Mesangial cell (primary cell): ENCODE measurements around the gene ECE2. TPM values are rescaled to one million over a fixed set of nuclear protein-coding genes. Genes with fewer than 3 reads are reported as not detected.

ENCODE experiments used
- total RNA-seq: library from RNA; depleted of rRNA; stranded (reverse); fragments of >200 nt; gene quantifications from 2 replicates; pipeline ENCODE4 v1.2.3, GENCODE V29; 2015

The ECE2 gene
- not detected in 2 replicates for total RNA-seq

GRCh38 chr3:184275961-184276910, at the start of gene ECE2:
TSS of gene ECE2 (plus strand) at chr3:184276022. CDS start at chr3:184276154, 132 bp downstream.

GRCh38 chr3:184229394-184230080, 46.3 kb upstream of the ECE2 start, which contains the start of gene VWA5B2:
TSS of gene VWA5B2 (plus strand) at chr3:184229585. CDS start at chr3:184230529, 944 bp downstream.

GRCh38 chr3:184248454-184249411, 27.1 kb upstream of the ECE2 start, which contains the start of gene ALG3:
TSS of gene ALG3 (minus strand) at chr3:184248962. CDS start at chr3:184248940, 22 bp downstream.

GRCh38 chr3:184249412-184250166, 26.2 kb upstream of the ECE2 start, which contains the start of gene EEF1AKMT4:
TSS of gene EEF1AKMT4 (plus strand) at chr3:184249672. CDS start at chr3:184249695, 23 bp downstream.

GRCh38 chr3:184261270-184261853, 14.5 kb upstream of the ECE2 start, which contains the start of gene CAMK2N2:
TSS of gene CAMK2N2 (minus strand) at chr3:184261553. CDS start at chr3:184261285, 268 bp downstream.

GRCh38 chr3:184298759-184299487, 23.1 kb downstream of the ECE2 start, which contains the start of gene PSMD2:
TSS of gene PSMD2 (plus strand) at chr3:184299241. CDS start at chr3:184299267, 26 bp downstream.

GRCh38 chr3:184314363-184314699, 38.5 kb downstream of the ECE2 start, which contains the start of gene EIF4G1:
TSS of gene EIF4G1 (plus strand) at chr3:184314606. CDS start at chr3:184315797, 1,191 bp downstream.

GRCh38 chr3:184337399-184337714, 61.5 kb downstream of the ECE2 start, which contains the start of gene FAM131A:
TSS of gene FAM131A (plus strand) at chr3:184337600. CDS start at chr3:184337631, 31 bp downstream.

Other genes starting within 250 kb of the ECE2 start
- not detected in 2 replicates for gene HTR3D, start 244.3 kb upstream of the ECE2 start, total RNA-seq
- gene HTR3C, start 223.0 kb upstream of the ECE2 start, total RNA-seq: not detected in 2 replicates
- not detected in 2 replicates for gene HTR3E, start 179.0 kb upstream of the ECE2 start, total RNA-seq
- 21.8 and 30.5 TPM in 2 replicates for gene EIF2B5, start 140.7 kb upstream of the ECE2 start, total RNA-seq
- gene DVL3, start 120.6 kb upstream of the ECE2 start, total RNA-seq: 42.0 and 79.0 TPM in 2 replicates
- gene AP2M1, start 101.2 kb upstream of the ECE2 start, total RNA-seq: 383 and 406 TPM in 2 replicates
- gene ABCF3, start 89.8 kb upstream of the ECE2 start, total RNA-seq: 40.4 and 79.1 TPM in 2 replicates
- 0.13 TPM in 1 of 2 replicates, not detected in the other for gene VWA5B2, start 46.4 kb upstream of the ECE2 start, total RNA-seq
- gene ALG3, start 27.1 kb upstream of the ECE2 start, total RNA-seq: 64.1 and 67.6 TPM in 2 replicates
- 6.2 and 7.2 TPM in 2 replicates for gene EEF1AKMT4, start 26.4 kb upstream of the ECE2 start, total RNA-seq
- gene CAMK2N2, start 14.5 kb upstream of the ECE2 start, total RNA-seq: 0.16 and 0.38 TPM in 2 replicates
- 278 and 988 TPM in 2 replicates for gene PSMD2, start 23.2 kb downstream of the ECE2 start, total RNA-seq
- 314 and 479 TPM in 2 replicates for gene EIF4G1, start 38.6 kb downstream of the ECE2 start, total RNA-seq
- 15.6 and 19.6 TPM in 2 replicates for gene FAM131A, start 61.6 kb downstream of the ECE2 start, total RNA-seq
- gene CLCN2, start 85.6 kb downstream of the ECE2 start, total RNA-seq: 3.9 and 4.1 TPM in 2 replicates
- gene POLR2H, start 85.7 kb downstream of the ECE2 start, total RNA-seq: 50.3 and 105 TPM in 2 replicates
- not detected in 2 replicates for gene THPO, start 102.2 kb downstream of the ECE2 start, total RNA-seq
- under 0.01 and 0.13 TPM in 2 replicates for gene CHRD, start 104.0 kb downstream of the ECE2 start, total RNA-seq